ENCODE results near the gene NMU. TPM values are rescaled to one million over a fixed set of nuclear protein-coding genes. Genes with fewer than 3 reads are reported as not detected.

The NMU gene
- total and polyA plus RNA-seq, 2 experiments from 2014 or later, result 40.2 to 96.3 TPM

DNA sequence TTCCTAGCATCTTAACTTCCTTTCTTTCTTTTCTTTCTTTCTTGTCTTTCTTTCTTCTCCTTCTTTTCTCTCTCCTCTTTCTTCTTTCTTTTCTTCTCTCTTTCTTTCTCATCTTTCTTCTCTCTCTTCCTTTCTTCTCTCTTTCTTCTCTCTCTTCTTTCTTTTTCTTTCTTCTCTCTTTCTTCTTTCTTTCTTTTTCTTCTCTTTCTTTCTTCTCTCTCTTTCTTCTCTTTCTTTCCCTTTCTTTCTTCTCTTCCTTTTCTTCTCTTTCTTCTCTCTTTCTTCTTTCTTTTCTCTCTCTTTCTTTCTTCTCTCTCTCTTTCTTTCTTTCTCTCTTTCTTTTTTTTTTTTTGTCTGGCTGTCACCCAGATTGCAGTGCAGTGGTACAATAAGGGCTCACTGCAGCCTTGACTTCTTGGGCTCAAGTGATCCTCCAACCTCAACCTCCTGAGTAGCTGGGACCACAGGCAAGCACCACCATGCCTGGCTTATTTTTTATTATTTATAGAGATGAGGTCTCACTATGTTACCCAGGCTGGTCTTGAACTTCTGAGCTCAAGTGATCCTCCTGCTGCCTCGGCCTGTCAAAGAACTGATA is 17.5 kb downstream of the NMU start (continued):
- TF ChIP-seq, protein P1, sequence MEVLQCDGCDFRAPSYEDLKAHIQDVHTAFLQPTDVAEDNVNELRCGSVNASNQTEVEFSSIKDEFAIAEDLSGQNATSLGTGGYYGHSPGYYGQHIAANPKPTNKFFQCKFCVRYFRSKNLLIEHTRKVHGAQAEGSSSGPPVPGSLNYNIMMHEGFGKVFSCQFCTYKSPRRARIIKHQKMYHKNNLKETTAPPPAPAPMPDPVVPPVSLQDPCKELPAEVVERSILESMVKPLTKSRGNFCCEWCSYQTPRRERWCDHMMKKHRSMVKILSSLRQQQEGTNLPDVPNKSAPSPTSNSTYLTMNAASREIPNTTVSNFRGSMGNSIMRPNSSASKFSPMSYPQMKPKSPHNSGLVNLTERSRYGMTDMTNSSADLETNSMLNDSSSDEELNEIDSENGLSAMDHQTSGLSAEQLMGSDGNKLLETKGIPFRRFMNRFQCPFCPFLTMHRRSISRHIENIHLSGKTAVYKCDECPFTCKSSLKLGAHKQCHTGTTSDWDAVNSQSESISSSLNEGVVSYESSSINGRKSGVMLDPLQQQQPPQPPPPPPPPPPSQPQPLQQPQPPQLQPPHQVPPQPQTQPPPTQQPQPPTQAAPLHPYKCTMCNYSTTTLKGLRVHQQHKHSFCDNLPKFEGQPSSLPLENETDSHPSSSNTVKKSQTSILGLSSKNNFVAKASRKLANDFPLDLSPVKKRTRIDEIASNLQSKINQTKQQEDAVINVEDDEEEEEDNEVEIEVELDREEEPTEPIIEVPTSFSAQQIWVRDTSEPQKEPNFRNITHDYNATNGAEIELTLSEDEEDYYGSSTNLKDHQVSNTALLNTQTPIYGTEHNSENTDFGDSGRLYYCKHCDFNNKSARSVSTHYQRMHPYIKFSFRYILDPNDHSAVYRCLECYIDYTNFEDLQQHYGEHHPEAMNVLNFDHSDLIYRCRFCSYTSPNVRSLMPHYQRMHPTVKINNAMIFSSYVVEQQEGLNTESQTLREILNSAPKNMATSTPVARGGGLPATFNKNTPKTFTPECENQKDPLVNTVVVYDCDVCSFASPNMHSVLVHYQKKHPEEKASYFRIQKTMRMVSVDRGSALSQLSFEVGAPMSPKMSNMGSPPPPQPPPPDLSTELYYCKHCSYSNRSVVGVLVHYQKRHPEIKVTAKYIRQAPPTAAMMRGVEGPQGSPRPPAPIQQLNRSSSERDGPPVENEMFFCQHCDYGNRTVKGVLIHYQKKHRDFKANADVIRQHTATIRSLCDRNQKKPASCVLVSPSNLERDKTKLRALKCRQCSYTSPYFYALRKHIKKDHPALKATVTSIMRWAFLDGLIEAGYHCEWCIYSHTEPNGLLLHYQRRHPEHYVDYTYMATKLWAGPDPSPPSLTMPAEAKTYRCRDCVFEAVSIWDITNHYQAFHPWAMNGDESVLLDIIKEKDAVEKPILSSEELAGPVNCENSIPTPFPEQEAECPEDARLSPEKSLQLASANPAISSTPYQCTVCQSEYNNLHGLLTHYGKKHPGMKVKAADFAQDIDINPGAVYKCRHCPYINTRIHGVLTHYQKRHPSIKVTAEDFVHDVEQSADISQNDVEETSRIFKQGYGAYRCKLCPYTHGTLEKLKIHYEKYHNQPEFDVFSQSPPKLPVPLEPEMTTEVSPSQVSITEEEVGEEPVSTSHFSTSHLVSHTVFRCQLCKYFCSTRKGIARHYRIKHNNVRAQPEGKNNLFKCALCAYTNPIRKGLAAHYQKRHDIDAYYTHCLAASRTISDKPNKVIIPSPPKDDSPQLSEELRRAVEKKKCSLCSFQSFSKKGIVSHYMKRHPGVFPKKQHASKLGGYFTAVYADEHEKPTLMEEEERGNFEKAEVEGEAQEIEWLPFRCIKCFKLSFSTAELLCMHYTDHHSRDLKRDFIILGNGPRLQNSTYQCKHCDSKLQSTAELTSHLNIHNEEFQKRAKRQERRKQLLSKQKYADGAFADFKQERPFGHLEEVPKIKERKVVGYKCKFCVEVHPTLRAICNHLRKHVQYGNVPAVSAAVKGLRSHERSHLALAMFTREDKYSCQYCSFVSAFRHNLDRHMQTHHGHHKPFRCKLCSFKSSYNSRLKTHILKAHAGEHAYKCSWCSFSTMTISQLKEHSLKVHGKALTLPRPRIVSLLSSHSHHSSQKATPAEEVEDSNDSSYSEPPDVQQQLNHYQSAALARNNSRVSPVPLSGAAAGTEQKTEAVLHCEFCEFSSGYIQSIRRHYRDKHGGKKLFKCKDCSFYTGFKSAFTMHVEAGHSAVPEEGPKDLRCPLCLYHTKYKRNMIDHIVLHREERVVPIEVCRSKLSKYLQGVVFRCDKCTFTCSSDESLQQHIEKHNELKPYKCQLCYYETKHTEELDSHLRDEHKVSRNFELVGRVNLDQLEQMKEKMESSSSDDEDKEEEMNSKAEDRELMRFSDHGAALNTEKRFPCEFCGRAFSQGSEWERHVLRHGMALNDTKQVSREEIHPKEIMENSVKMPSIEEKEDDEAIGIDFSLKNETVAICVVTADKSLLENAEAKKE (CRISPR knock-in tag; IDR thresholded peaks at IDR 0.05), result no peak
- TF ChIP-seq POLR2AphosphoS5 (IDR thresholded peaks at IDR 0.05; ENCODE audit: low read depth) (no peak), JUNB (IDR thresholded peaks at IDR 0.05; ENCODE audit: unreplicated experiment) (no peak)

DNA sequence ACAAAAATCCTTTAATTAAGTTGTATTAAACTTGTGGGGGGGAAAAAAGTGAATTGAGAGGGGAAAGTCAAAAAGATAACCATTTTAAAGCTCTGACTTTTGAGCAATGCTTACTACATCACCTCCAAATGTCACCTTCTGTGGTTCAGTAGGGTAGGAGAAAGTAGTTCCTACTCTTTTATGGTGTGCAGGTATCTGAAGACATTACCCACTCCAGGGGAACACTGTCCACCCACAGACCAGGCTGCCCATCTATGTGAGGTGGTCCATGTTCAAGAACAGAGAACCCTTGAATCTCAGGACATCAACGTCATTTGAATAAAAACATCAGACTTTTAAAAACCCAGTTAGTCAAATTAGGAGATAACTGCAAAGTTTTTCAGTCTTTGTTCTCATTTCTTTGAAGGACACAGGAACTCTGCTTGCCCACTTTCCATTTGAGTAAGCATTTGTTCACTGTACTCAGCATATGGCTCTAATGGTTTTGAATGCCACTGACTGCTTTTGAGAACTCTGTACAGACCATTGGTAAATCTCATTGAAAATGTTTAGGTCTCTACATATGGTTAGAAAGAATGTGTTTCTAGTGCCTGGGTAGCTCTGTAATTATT is 18.4 kb downstream of the NMU start:
- H3K36me3 ChIP-seq (ENCODE audit: insufficient read depth), result no peaks in the 10 kb centered on the region
- H2AFZ ChIP-seq, result no peak overlapping the region
- no peak for DNase-seq (ENCODE audit: low spot score)
- H3K4me3 Mint-ChIP-seq, result no peak overlapping the region
- peaks cover 8% of the 10 kb centered on the region for H3K4me1 ChIP-seq (ENCODE audit: insufficient read depth)
- H3K27ac Mint-ChIP-seq, result no peak overlapping the region
- no peaks in the 10 kb centered on the region for H4K20me1 ChIP-seq (replicated peaks; ENCODE audit: insufficient read depth)
- no peak overlapping the region for H3K27ac ChIP-seq (ENCODE audit: low read depth)
- H3K4me3 ChIP-seq, result no peak overlapping the region
- peaks cover 10% of the 10 kb centered on the region for H3K4me1 Mint-ChIP-seq
- H3K9me2 ChIP-seq (ENCODE audit: insufficient read depth), result no peaks in the 10 kb centered on the region
- no peaks in the 10 kb centered on the region for H3K27me3 ChIP-seq (ENCODE audit: insufficient read depth)
- no peaks in the 10 kb centered on the region; the same call in 2 of the 3 replicates for H3K9me3 Mint-ChIP-seq
- peaks cover 4% of the 10 kb centered on the region for H3K27me3 Mint-ChIP-seq (ENCODE audit: insufficient read depth, low read depth, poor library complexity)
- H3K36me3 Mint-ChIP-seq (ENCODE audit: low read depth), result peaks cover 9% of the 10 kb centered on the region
- H3F3A ChIP-seq (replicated peaks; ENCODE audit: low read depth), result no peaks in the 10 kb centered on the region
- peaks cover 7% of the 10 kb centered on the region for H3K79me2 ChIP-seq (replicated peaks; ENCODE audit: insufficient read depth)
- H3K4me2 ChIP-seq, result no peak overlapping the region
- no peak for ATAC-seq
- TF ChIP-seq STAT1 (IDR thresholded peaks at IDR 0.05; ENCODE audit: unreplicated experiment), result no peak
- no peak for TF ChIP-seq NANOG (IDR thresholded peaks at IDR 0.05; ENCODE audit: borderline replicate concordance)
- TF ChIP-seq, protein P2, sequence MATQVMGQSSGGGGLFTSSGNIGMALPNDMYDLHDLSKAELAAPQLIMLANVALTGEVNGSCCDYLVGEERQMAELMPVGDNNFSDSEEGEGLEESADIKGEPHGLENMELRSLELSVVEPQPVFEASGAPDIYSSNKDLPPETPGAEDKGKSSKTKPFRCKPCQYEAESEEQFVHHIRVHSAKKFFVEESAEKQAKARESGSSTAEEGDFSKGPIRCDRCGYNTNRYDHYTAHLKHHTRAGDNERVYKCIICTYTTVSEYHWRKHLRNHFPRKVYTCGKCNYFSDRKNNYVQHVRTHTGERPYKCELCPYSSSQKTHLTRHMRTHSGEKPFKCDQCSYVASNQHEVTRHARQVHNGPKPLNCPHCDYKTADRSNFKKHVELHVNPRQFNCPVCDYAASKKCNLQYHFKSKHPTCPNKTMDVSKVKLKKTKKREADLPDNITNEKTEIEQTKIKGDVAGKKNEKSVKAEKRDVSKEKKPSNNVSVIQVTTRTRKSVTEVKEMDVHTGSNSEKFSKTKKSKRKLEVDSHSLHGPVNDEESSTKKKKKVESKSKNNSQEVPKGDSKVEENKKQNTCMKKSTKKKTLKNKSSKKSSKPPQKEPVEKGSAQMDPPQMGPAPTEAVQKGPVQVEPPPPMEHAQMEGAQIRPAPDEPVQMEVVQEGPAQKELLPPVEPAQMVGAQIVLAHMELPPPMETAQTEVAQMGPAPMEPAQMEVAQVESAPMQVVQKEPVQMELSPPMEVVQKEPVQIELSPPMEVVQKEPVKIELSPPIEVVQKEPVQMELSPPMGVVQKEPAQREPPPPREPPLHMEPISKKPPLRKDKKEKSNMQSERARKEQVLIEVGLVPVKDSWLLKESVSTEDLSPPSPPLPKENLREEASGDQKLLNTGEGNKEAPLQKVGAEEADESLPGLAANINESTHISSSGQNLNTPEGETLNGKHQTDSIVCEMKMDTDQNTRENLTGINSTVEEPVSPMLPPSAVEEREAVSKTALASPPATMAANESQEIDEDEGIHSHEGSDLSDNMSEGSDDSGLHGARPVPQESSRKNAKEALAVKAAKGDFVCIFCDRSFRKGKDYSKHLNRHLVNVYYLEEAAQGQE (IDR thresholded peaks at IDR 0.05; ENCODE audit: unreplicated experiment), result no peak
- no peak for TF ChIP-seq POLR2AphosphoS5 (IDR thresholded peaks at IDR 0.05; ENCODE audit: low read depth)
- TF ChIP-seq CREB1 (CRISPR knock-in tag; IDR thresholded peaks at IDR 0.05; ENCODE audit: low read depth), result no peak
- TF ChIP-seq, protein P3, sequence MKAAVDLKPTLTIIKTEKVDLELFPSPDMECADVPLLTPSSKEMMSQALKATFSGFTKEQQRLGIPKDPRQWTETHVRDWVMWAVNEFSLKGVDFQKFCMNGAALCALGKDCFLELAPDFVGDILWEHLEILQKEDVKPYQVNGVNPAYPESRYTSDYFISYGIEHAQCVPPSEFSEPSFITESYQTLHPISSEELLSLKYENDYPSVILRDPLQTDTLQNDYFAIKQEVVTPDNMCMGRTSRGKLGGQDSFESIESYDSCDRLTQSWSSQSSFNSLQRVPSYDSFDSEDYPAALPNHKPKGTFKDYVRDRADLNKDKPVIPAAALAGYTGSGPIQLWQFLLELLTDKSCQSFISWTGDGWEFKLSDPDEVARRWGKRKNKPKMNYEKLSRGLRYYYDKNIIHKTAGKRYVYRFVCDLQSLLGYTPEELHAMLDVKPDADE (IDR thresholded peaks at IDR 0.05), result no peak

Data from GM23338 (cell line).